Neural cell (in vitro differentiated cells): ENCODE results near the gene OR5AL1. TPM values are rescaled to one million over a fixed set of nuclear protein-coding genes. Genes with fewer than 3 reads are reported as not detected.
A peak's percentile ranks its signal among the peaks of the same experiment; 100 is the strongest.

Source experiments
- H2AFZ ChIP-seq: fragments of 200-600, 300-800 bp; sonication (generic), shearing (Covaris generic); 2 replicates; pipeline ENCODE4 v1.6.0; 2014; ENCODE audit warnings: low read depth, mild to moderate bottlenecking, antibody characterized with exemption, low read length, moderate library complexity
- H3F3A ChIP-seq: fragments of 200-600 bp; shearing (Covaris generic); 2 replicates; pipeline ENCODE4 v1.6.1; 2016; ENCODE audit warnings: mild to moderate bottlenecking, moderate library complexity, mixed read lengths, antibody characterized with exemption, low read length; ENCODE audit not compliant: insufficient read depth, poor library complexity, severe bottlenecking
- H3K27ac ChIP-seq: fragments of 200-600, 300-800 bp; sonication (generic), shearing (Covaris generic); 2 replicates; pipeline ENCODE4 v1.5.1; 2014; ENCODE audit warnings: mild to moderate bottlenecking, low read length, moderate library complexity
- H3K27me3 ChIP-seq: fragments of 300-800, 200-600 bp; sonication (generic), shearing (Covaris generic); 2 replicates; pipeline ENCODE4 v1.6.0; 2014; ENCODE audit warnings: mild to moderate bottlenecking, low read depth, low read length, moderate library complexity; ENCODE audit not compliant: insufficient read depth
- H3K36me3 ChIP-seq: fragments of 300-800, 200-600 bp; sonication (generic), shearing (Covaris generic); 2 replicates; pipeline ENCODE4 v1.5.1; 2014; ENCODE audit warnings: mild to moderate bottlenecking, antibody characterized with exemption, low read length, moderate library complexity; ENCODE audit not compliant: insufficient read depth
- H3K4me2 ChIP-seq: fragments of 300-800, 200-600 bp; sonication (generic), shearing (Covaris generic); 2 replicates; pipeline ENCODE4 v1.6.0; 2014; ENCODE audit warnings: mild to moderate bottlenecking, low read length
- H3K4me3 ChIP-seq: fragments of 300-800, 200-600 bp; sonication (generic), shearing (Covaris generic); 2 replicates; pipeline ENCODE4 v1.5.1; 2014; ENCODE audit warnings: mild to moderate bottlenecking, low read length, moderate library complexity
- H3K79me2 ChIP-seq: fragments of 200-600 bp; shearing (Covaris generic); replicated peaks from 2 replicates; pipeline ENCODE4 v1.6.0; 2014; ENCODE audit warnings: mild to moderate bottlenecking, low read length, moderate library complexity; ENCODE audit not compliant: insufficient read depth
- H3K9ac ChIP-seq: fragments of 300-800, 200-600 bp; sonication (generic), shearing (Covaris generic); 2 replicates; pipeline ENCODE4 v1.6.1; 2016; ENCODE audit warnings: mild to moderate bottlenecking, low read length, mixed read lengths
- H3K9me2 ChIP-seq: fragments of 200-600 bp; shearing (Covaris generic); 2 replicates; pipeline ENCODE4 v1.6.1; 2016; ENCODE audit warnings: mild to moderate bottlenecking, low read length, mixed read lengths; ENCODE audit not compliant: insufficient read depth
- H3K9me3 ChIP-seq: fragments of 200-600, 300-800 bp; sonication (generic), shearing (Covaris generic); 2 replicates; pipeline ENCODE4 v1.6.1; 2016; ENCODE audit warnings: mild to moderate bottlenecking, mixed run types, low read length, moderate library complexity, mixed read lengths
- H4K20me1 ChIP-seq: fragments of 200-600 bp; shearing (Covaris generic); 2 replicates; pipeline ENCODE4 v1.6.1; 2016; ENCODE audit warnings: mild to moderate bottlenecking, mixed run types; ENCODE audit not compliant: insufficient read depth
- CTCF ChIP-seq: fragments of 450-650 bp; IDR thresholded peaks from 2 replicates; pipeline ENCODE4 v1.5.1; 2014; ENCODE audit warnings: antibody characterized with exemption, mild to moderate bottlenecking, moderate library complexity; ENCODE audit not compliant: poor library complexity, severe bottlenecking
- EP300 ChIP-seq: fragments of 450-650 bp; conservative IDR thresholded peaks from 2 replicates; pipeline ENCODE4 v1.6.1; 2014; ENCODE audit warnings: antibody characterized with exemption, mild to moderate bottlenecking, moderate library complexity; ENCODE audit not compliant: poor library complexity, severe bottlenecking
- EZH2 ChIP-seq: fragments of 200-600, 300-800 bp; shearing (Covaris generic), sonication (generic); IDR thresholded peaks from 2 replicates; pipeline ENCODE4 v1.6.1; 2014; ENCODE audit warnings: antibody characterized with exemption, low read length, borderline replicate concordance, mild to moderate bottlenecking; ENCODE audit not compliant: insufficient read depth, poor library complexity, severe bottlenecking
- MXI1 ChIP-seq: fragments of 450-650 bp; conservative IDR thresholded peaks from 2 replicates; pipeline ENCODE4 v1.6.1; 2014; ENCODE audit warnings: antibody characterized with exemption, mild to moderate bottlenecking; ENCODE audit not compliant: poor library complexity, severe bottlenecking
- POLR2AphosphoS5 ChIP-seq: IDR thresholded peaks from 2 replicates; pipeline ENCODE4 v1.6.1; 2012
- RAD21 ChIP-seq: fragments of 450-650 bp; conservative IDR thresholded peaks from 2 replicates; pipeline ENCODE4 v1.6.1; 2014; ENCODE audit warnings: antibody characterized with exemption, mild to moderate bottlenecking, moderate library complexity
- REST ChIP-seq: IDR thresholded peaks from 2 replicates; pipeline ENCODE4 v1.6.1; 2012; ENCODE audit warnings: borderline replicate concordance
- SMC3 ChIP-seq: fragments of 450-650 bp; conservative IDR thresholded peaks from 2 replicates; pipeline ENCODE4 v1.6.1; 2014; ENCODE audit warnings: antibody characterized with exemption, mild to moderate bottlenecking, moderate library complexity; ENCODE audit not compliant: poor library complexity
- TAF1 ChIP-seq: IDR thresholded peaks from 2 replicates; pipeline ENCODE4 v1.6.1; 2012; ENCODE audit warnings: low read depth
- polyA minus RNA-seq: library from RNA; depleted of rRNA, polyadenylated mRNA; stranded (reverse); fragments of >200 nt; gene quantifications from 2 replicates; pipeline ENCODE4 v1.2.3, GENCODE V29; 2014
- polyA plus RNA-seq: library from polyadenylated mRNA; depleted of rRNA; stranded (reverse); fragments of >200 nt; gene quantifications from 2 replicates; pipeline ENCODE4 v1.2.3, GENCODE V29; 2014

The OR5AL1 gene
- polyA plus RNA-seq (not detected in 2 replicates), polyA minus RNA-seq (not detected in 2 replicates)

- H3K9me3 ChIP-seq, result no peaks in the 10 kb centered on the region
- no peaks in the 10 kb centered on the region for H3K79me2 ChIP-seq
- no peaks in the 10 kb centered on the region for H4K20me1 ChIP-seq
- H3K36me3 ChIP-seq, result no peaks in the 10 kb centered on the region
- no peak within 1 kb of the TSS for H3K4me3 ChIP-seq
- H3K27ac ChIP-seq, result peak within 1 kb of the TSS; percentile 11
- H3K4me2 ChIP-seq, result no peak within 1 kb of the TSS
- no peak within 1 kb of the TSS for H2AFZ ChIP-seq
- no peaks in the 10 kb centered on the region for H3K9me2 ChIP-seq
- H3K9ac ChIP-seq, result no peak within 1 kb of the TSS
- TF ChIP-seq MXI1, result no peak
- TF ChIP-seq EP300, result no peak
- no peak for TF ChIP-seq POLR2AphosphoS5
- TF ChIP-seq EZH2, result no peak
- TF ChIP-seq SMC3, result no peak
- H3K27me3 ChIP-seq, result no peaks in the 10 kb centered on the region
- H3F3A ChIP-seq, result no peaks in the 10 kb centered on the region
Measured at GRCh38 chr11:56412396-56412795, at the start of gene OR5AL1. Gene OR5AL1 (plus strand): TSS chr11:56412696.

- Histone ChIP-seq H3K4me3 (no peak within 1 kb of the TSS), H3K9me2 (no peaks in the 10 kb centered on the region), H3K79me2 (no peaks in the 10 kb centered on the region), H3K9ac (no peak within 1 kb of the TSS), H2AFZ (no peak within 1 kb of the TSS), H3F3A (no peaks in the 10 kb centered on the region), H3K36me3 (no peaks in the 10 kb centered on the region), H3K4me2 (no peak within 1 kb of the TSS), H3K27me3 (no peaks in the 10 kb centered on the region), H3K9me3 (no peaks in the 10 kb centered on the region), H4K20me1 (no peaks in the 10 kb centered on the region), H3K27ac (no peak within 1 kb of the TSS)
- TF ChIP-seq EZH2, result no peak
- TF ChIP-seq SMC3, result no peak
- no peak for TF ChIP-seq REST
- TF ChIP-seq RAD21, result no peak
- no peak for TF ChIP-seq TAF1
- no peak for TF ChIP-seq MXI1
- TF ChIP-seq POLR2AphosphoS5, result no peak
- TF ChIP-seq CTCF, result no peak
- no peak for TF ChIP-seq EP300
Measured at GRCh38 chr11:56375324-56375723, 37.2 kb upstream of the OR5AL1 start, which contains the start of gene OR8U1. Gene OR8U1 (plus strand): TSS chr11:56375624. CDS start chr11:56375624, 0 bp downstream.
